GM19025 (cell line): Measurements from ENCODE around the gene USP35.

ENCODE experiments used
- ATAC-seq: cut with Tn5 transposase; IDR thresholded peaks from one replicate; pipeline ENCODE4 v1.9.1; 2021; ENCODE audit warnings: mild to moderate bottlenecking, low read depth, moderate library complexity; ENCODE audit not compliant: unreplicated experiment

Gene USP35

DNA sequence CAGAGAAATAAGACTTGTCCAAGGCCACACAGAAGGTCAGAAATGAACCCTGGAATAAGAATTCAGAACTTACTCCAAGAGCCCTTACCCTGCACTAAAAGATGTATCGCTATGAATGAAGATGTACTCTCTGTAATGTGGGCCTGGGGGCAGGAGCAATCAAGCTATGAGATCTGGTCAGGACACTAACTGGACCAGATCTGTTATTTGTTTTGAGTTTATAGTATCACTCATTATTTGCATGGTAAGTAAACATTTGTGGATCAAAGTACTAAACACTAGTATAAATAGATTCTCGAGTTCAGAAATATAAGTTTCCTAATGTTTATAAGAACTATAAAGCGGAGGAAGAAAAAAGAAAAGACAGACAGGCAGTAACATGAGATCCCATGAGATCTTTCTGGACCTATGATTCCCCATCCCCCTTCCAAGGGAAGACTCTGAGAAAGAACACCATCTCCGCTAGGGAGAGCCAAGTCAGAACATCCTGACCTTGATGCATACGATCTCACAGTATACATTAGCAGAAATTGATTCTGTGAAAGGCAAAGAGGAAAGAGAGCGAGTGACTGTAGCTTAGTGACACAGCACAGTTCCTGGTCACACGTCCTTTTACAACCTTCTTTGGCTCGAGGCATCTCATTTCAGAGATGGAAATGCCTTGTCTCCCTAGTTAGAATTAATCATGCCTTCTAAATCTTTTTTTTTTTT lies 71.2 kb downstream of the USP35 start:
- no peak for ATAC-seq

DNA sequence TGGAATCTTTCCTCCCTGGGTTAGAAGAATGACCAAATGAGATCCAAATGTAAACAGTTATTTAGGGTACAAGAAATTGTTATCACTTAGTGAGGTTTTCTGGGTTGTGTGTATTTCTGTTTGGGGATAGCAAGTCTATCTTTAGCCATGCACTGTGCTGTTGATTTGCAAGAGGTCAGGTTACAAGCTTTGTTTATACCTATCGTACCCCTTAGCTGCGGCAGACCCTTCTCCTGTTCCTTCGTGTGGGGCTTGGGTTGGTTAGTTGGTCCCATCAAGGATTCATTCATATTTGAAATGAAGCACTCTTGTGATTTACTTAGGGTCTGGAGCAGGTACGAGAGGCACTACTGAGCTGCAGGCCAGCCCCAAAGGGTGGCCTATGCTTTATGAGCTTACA lies 72.6 kb downstream of the USP35 start:
- ATAC-seq = no peak

DNA sequence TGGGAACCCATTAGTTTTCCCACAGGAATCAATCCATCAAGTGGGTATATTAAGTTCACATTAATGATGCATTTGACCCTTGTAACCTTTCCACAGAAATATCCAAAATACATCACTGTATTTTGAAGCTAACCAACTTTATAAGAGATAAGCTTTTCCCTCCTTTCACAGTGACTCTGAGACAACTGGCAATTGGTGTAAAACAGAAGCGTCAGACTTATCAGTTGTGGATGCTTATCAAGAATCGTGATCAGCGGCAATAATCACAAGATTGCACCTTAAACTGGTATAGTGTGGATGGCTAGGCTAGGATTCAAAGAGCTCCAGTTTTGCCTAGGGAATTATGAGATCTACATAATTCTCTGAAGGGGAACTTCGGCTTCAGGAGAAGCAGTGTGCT lies 73.1 kb downstream of the USP35 start:
- no peak for ATAC-seq

DNA sequence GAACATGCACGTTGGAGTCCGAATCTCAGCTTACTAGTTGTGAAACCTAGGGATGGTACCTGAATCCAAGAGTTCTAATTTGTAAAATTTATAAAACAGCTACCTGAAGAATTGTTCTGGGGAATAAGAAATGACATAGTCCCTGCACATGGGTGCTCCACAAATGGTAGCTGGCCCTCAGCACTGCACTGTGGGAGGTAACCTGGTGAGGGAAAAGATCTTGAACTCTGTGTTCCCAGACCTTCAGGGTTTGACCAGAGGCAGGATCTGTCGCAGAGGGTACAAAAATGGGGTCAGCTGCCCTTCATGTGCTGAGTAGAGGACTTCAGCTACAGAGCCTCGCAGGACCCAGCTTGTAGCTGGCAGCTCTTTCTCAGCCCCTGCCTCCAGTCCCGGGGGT lies 73.5 kb downstream of the USP35 start:
- ATAC-seq = no peak

DNA sequence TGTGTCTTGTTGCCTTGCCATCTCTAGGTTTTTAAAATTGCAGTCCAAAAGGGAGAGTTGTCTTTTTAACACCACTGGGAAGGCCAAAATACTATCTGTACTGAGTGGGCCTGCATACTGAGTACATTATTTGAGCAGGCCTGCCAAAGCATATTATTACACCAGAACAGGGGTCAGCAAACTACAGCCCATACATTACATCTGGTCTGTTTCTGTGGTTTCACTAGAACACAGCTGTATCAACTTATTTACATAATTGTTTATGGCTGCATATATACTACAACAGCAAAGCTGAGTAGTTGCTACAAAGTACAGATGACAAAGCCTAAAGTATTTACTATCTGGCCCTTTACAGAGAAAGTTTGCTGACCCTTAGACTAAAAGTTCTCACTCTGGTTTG lies 74.0 kb downstream of the USP35 start:
- no peak for ATAC-seq
